HepG2 (cell line): Measurements from ENCODE around the gene WWP2. TPM values are rescaled to one million over a fixed set of nuclear protein-coding genes. Genes with fewer than 3 reads are reported as not detected.
A peak's percentile ranks its signal among the peaks of the same experiment; 100 is the strongest.

Experiments
- ATAC-seq: fragments of 200-7000 bp; cut with Tn5 transposase; 3 replicates; pipeline ENCODE4 v1.9.1; 2020; ENCODE audit warnings: mild to moderate bottlenecking, moderate library complexity
- BruUV-seq: library from RNA; stranded (reverse); fragments of 400-500 nt; replicated peaks from 2 replicates; lab custom pipeline; 2021; lab: Mats Ljungman, UMichigan
- CTCF ChIA-PET: fragments of 300-600 bp; formaldehyde crosslinking; extraction: SDS; loops from one replicate; lab custom pipeline; 2021; ENCODE audit warnings: low total read pairs, inconsistent platforms, low intra/inter-chr PET ratio; lab: Yijun Ruan, JAX
- POLR2A ChIA-PET: fragments of 350-600 bp; sonication (Branson Sonifier 250); formaldehyde crosslinking; loops from one replicate; lab custom pipeline; 2020; ENCODE audit warnings: antibody characterized with exemption, inconsistent platforms; lab: Yijun Ruan, JAX
- DNase-seq: peaks from one replicate; pipeline ENCODE4 v3.0.0-alpha.2; 2015; ENCODE audit warnings: low spot score
- FAIRE-seq: peaks from 3 replicates; lab custom pipeline; 2011; peaks lifted over from hg19 to GRCh38; lab: Jason Lieb, UNC
- H2AFZ ChIP-seq: one replicate; pipeline ENCODE4 v1.6.1; 2011; ENCODE audit warnings: low read length, inconsistent platforms
- H3K27ac ChIP-seq: fragments of 300-600 bp; 3 replicates; pipeline ENCODE4 v1.8.0; 2011; ENCODE audit warnings: mixed run types, mild to moderate bottlenecking, mixed read lengths, low read length, inconsistent platforms; ENCODE audit not compliant: insufficient read depth; ENCODE audit errors: extremely low read length
- H3K27me3 ChIP-seq, 2 experiments: fragments of 200-600 bp in 1 of 2; 2 replicates in 1 of 2; 3 replicates in 1 of 2; pipeline versions ENCODE4 v1.6.0 to v1.8.0; 2011; ENCODE audit warnings: low read length in 2 of 2, mild to moderate bottlenecking in 2 of 2, moderate library complexity in 2 of 2, inconsistent platforms in 1 of 2; ENCODE audit not compliant: insufficient read depth in 2 of 2, control insufficient read depth in 1 of 2
- H3K36me3 ChIP-seq, 2 experiments: fragments of 200-600 bp in 1 of 2; replicated peaks in 1 of 2; 2 replicates in 1 of 2; 3 replicates in 1 of 2; pipeline versions ENCODE4 v1.5.1 to v1.8.0; 2011; ENCODE audit warnings: low read length in 2 of 2, inconsistent platforms in 1 of 2; ENCODE audit not compliant: insufficient read depth in 2 of 2, control insufficient read depth in 1 of 2
- H3K4me1 ChIP-seq: 2 replicates; pipeline ENCODE4 v1.5.1; 2012; ENCODE audit warnings: low read length, inconsistent platforms; ENCODE audit not compliant: insufficient read depth
- H3K4me2 ChIP-seq: 2 replicates; pipeline ENCODE4 v1.6.0; 2011; ENCODE audit warnings: low read depth, low read length, inconsistent platforms
- H3K4me3 ChIP-seq, 3 experiments: fragments of 200-600 bp in 1 of 3; sonication (generic), shearing (Covaris generic) in 1 of 3; replicated peaks in 1 of 3; 2 replicates each; pipeline ENCODE4 v1.5.1; 2011 to 2016; ENCODE audit warnings: low read length in 3 of 3, inconsistent platforms in 2 of 3, low read depth in 2 of 3, mild to moderate bottlenecking in 2 of 3, control low read depth in 1 of 3, mixed read lengths in 1 of 3; ENCODE audit not compliant: insufficient read depth in 1 of 3
- H3K79me2 ChIP-seq: one replicate; pipeline ENCODE4 v1.6.1; 2011; ENCODE audit warnings: low read length, inconsistent platforms; ENCODE audit not compliant: insufficient read depth
- H3K9ac ChIP-seq: 2 replicates; pipeline ENCODE4 v1.6.0; 2011; ENCODE audit warnings: mild to moderate bottlenecking, low read depth, low read length, inconsistent platforms; ENCODE audit not compliant: insufficient read depth
- H3K9me3 ChIP-seq: 2 replicates; pipeline ENCODE4 v1.5.1; 2012; ENCODE audit warnings: mild to moderate bottlenecking, low read length
- H4K20me1 ChIP-seq: 2 replicates; pipeline ENCODE4 v1.6.0; 2011; ENCODE audit warnings: inconsistent platforms, mild to moderate bottlenecking, low read length, moderate library complexity; ENCODE audit not compliant: insufficient read depth
- BHLHE40 ChIP-seq: IDR thresholded peaks from 2 replicates; pipeline ENCODE4 v1.6.1; 2011; ENCODE audit warnings: low read length, improper control_type of control experiment
- BORCS8-MEF2B ChIP-seq: sonication (generic); formaldehyde crosslinking; IDR thresholded peaks from 2 replicates; pipeline ENCODE4 v1.8.0; 2022; ENCODE audit warnings: mild to moderate bottlenecking, missing genetic modification reagents
- HNRNPK ChIP-seq: fragments of 200-400 bp; formaldehyde crosslinking; IDR thresholded peaks from 2 replicates; pipeline ENCODE4 v1.6.1; 2018; ENCODE audit warnings: low read length, low read depth, moderate library complexity, mild to moderate bottlenecking; ENCODE audit not compliant: poor library complexity, severe bottlenecking
- SP140L ChIP-seq: sonication (generic); formaldehyde crosslinking; IDR thresholded peaks from 2 replicates; pipeline ENCODE4 v1.4.0; 2020; ENCODE audit warnings: missing genetic modification reagents, borderline replicate concordance
- U2AF1 ChIP-seq: fragments of 200-400 bp; formaldehyde crosslinking; optimal IDR thresholded peaks from 2 replicates; pipeline ENCODE3; 2017; ENCODE audit warnings: mild to moderate bottlenecking, low read depth, low read length
- ZBTB38 ChIP-seq: sonication (generic); formaldehyde crosslinking; IDR thresholded peaks from 2 replicates; pipeline ENCODE4 v1.5.1; 2020; ENCODE audit warnings: mild to moderate bottlenecking, missing genetic modification reagents
- ZFP1 ChIP-seq: IDR thresholded peaks from 2 replicates; pipeline ENCODE4 v1.6.1; 2016
- ZMYM3 ChIP-seq: sonication (generic); formaldehyde crosslinking; IDR thresholded peaks from 2 replicates; pipeline ENCODE4 v1.5.1; 2020; ENCODE audit warnings: mild to moderate bottlenecking, missing genetic modification reagents
- ZNF121 ChIP-seq: sonication (generic); formaldehyde crosslinking; IDR thresholded peaks from 2 replicates; pipeline ENCODE4 v1.5.0; 2020; ENCODE audit warnings: mild to moderate bottlenecking, missing genetic modification reagents
- ZNF253 ChIP-seq: sonication (generic); formaldehyde crosslinking; IDR thresholded peaks from 2 replicates; pipeline ENCODE4 v1.8.0; 2022; ENCODE audit warnings: mild to moderate bottlenecking, missing genetic modification reagents, borderline replicate concordance
- ZNF547 ChIP-seq: sonication (generic); formaldehyde crosslinking; IDR thresholded peaks from 2 replicates; pipeline ENCODE4 v1.5.1; 2020; ENCODE audit warnings: mild to moderate bottlenecking, missing genetic modification reagents
- ZNF629 ChIP-seq: sonication (generic); formaldehyde crosslinking; conservative IDR thresholded peaks from 2 replicates; pipeline ENCODE4 v1.5.0; 2020; ENCODE audit warnings: missing genetic modification reagents
- WGBS: methylation state at CpG from one replicate; pipeline ENCODE4 v1.1.6; 2017; ENCODE audit warnings: low lambda C conversion rate; 5-methylcytosine and 5-hydroxymethylcytosine counted together
- in situ Hi-C: cut with HindIII; loops from 2 replicates; pipeline ENCODE4 v1.10.0; 2017; ENCODE audit warnings: low pct_unique_long_range_greater_than_20kb; ENCODE audit not compliant: extremely low pct_ligation_motif_present
- intact Hi-C: fragments of 100-400 bp; cut with micrococcal nuclease; formaldehyde crosslinking; loops from one replicate; pipeline ENCODE4 v1.10.0; 2022; ENCODE audit not compliant: unreplicated experiment
- polyA plus RNA-seq, 8 experiments: library from polyadenylated mRNA; depleted of rRNA in 3 of 8; stranded (reverse) in 7 of 8; unstranded in 1 of 8; fragments of >200 nt; fragmentation: Illumina TruSeq in 4 of 8; extraction: Trizol in 4 of 8; gene quantifications; 2 replicates each; pipeline versions ENCODE4 v1.2.1 to v1.2.3, GENCODE V29; 2011 to 2016; ENCODE audit warnings: low read depth in 4 of 8, missing spikeins in 1 of 8, mixed read lengths in 1 of 8; ENCODE audit not compliant: insufficient read depth in 1 of 8
- total RNA-seq, 5 experiments: library from RNA; depleted of rRNA; stranded (reverse); fragments of >200 nt; fragmentation: Illumina TruSeq; extraction: Trizol; gene quantifications; 2 replicates each; pipeline ENCODE4 v1.2.3, GENCODE V29; 2016; ENCODE audit warnings: low read depth in 1 of 5
- TF ChIP-seq, protein P1 (sequence below): IDR thresholded peaks from 2 replicates; pipeline ENCODE4 v1.6.1; 2016; ENCODE audit warnings: low read depth, control low read depth
- TF ChIP-seq, protein P2 (sequence below): sonication (generic); formaldehyde crosslinking; IDR thresholded peaks from 2 replicates; pipeline ENCODE4 v1.4.0; 2020; ENCODE audit warnings: missing genetic modification reagents, low read depth, mild to moderate bottlenecking, borderline replicate concordance
- TF ChIP-seq, protein P3 (sequence below): sonication (generic); formaldehyde crosslinking; IDR thresholded peaks from 2 replicates; pipeline ENCODE4 v1.5.0; 2020; ENCODE audit warnings: missing genetic modification reagents, mild to moderate bottlenecking, borderline replicate concordance
- TF ChIP-seq, protein P4 (sequence below): sonication (generic); formaldehyde crosslinking; IDR thresholded peaks from 2 replicates; pipeline ENCODE4 v1.9.0; 2021; ENCODE audit warnings: missing genetic modification reagents, borderline replicate concordance

The WWP2 gene
- total and polyA plus RNA-seq, 2 of the 13 experiments (the other 11 are each of a cell fraction or from before 2014, with no cell fraction given) = 11.4 to 28.2 TPM

DNA sequence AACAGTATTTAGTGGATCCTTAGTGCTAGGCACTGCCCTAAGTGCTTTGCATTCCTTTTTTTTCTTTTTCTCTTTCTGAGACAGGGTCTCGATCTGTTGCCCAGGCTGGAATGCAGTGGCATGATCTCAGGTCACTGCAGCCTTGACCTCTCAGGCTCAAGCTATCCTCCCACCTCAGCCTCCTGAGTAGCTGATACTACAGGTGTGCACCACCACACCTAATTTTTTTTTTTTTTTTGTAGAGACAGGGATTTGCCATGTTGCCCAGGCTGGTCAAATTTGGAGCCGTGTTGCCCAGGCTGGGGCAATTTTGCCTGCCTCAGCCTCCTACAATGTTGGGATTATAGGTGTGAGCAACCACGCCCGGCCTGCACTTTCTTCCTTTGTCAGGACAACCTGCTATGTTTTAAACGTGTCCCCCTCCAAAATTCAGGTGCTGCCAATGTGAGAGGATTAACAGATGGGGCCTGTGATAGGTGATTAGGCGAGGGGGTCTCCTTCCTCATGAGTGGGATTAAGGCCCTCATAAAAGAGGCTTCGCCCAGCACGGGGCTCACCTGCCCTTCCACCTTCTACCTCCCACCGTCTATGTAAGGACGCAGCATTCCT is 41.2 kb upstream of the WWP2 start (continued):
- no peak for TF ChIP-seq HNRNPK
- peak; percentile 6; the same call in 1 of the 2 replicates for TF ChIP-seq ZMYM3 (CRISPR knock-in tag)
- TF ChIP-seq, protein P1, sequence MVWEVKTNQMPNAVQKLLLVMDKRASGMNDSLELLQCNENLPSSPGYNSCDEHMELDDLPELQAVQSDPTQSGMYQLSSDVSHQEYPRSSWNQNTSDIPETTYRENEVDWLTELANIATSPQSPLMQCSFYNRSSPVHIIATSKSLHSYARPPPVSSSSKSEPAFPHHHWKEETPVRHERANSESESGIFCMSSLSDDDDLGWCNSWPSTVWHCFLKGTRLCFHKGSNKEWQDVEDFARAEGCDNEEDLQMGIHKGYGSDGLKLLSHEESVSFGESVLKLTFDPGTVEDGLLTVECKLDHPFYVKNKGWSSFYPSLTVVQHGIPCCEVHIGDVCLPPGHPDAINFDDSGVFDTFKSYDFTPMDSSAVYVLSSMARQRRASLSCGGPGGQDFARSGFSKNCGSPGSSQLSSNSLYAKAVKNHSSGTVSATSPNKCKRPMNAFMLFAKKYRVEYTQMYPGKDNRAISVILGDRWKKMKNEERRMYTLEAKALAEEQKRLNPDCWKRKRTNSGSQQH (CRISPR knock-in tag) = no peak
- no peak for TF ChIP-seq ZNF253 (CRISPR knock-in tag)
- TF ChIP-seq ZNF121 (CRISPR knock-in tag) = 0 out of 2 replicates have a peak, but pooled peaks have one; percentile 19

DNA sequence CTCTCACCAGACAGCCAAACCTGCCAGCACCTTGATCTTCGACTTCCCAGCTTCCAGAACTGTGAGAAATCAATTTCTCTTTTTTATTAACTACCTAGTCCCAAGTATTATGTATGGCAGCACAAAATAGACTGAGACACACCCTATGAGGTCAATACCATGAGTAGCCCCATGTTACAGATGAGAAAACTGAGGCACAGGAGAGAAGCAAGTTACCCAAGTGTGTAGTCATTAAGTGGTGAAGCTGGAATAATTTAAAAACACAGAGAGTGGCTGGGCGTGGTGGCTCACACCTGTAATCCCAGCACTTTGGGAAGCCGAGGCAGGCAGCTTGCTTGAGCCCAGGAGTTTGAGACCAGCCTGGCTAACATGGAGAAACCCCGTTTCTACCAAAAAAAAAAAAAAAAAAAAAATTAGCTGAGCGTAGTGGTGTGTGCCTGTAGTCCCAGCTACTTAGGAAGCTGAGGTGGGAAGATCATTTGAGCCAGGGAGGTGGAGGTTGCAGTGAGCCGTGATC is 40.6 kb upstream of the WWP2 start:
- DNase-seq (no peak), FAIRE-seq (no peak), ATAC-seq (no peak)
- BruUV-seq = no TSS peak
- intact Hi-C loops = no loop called here
- WGBS = 85% methylated on average over 6 of the region's 6 CpGs
- H4K20me1 ChIP-seq = no peaks in the 10 kb centered on the region
- CTCF ChIA-PET = no interaction called here
- H2AFZ ChIP-seq = no peak overlapping the region
- POLR2A ChIA-PET = interaction anchor here (0.9 to 10.0 kb wide), 3 partner anchors 18 to 40 kb away, joined by 3 to 211 read pairs (median 46); partner anchors contain the start of genes NOB1 and WWP2
- H3K27me3 ChIP-seq = no peaks in the 10 kb centered on the region
- peaks cover 64% of the 10 kb centered on the region for H3K79me2 ChIP-seq
- H3K4me2 ChIP-seq = peak overlapping the region; percentile 30
- H3K36me3 ChIP-seq = peaks cover 10 to 30% of the 10 kb centered on the region in 2 experiments
- in situ Hi-C loops = no loop called here
- no peaks in the 10 kb centered on the region for H3K9me3 ChIP-seq
- H3K27ac ChIP-seq = peak overlapping the region; percentile 87
- H3K4me1 ChIP-seq = peaks cover 67% of the 10 kb centered on the region
- H3K9ac ChIP-seq = no peak overlapping the region
- no peak overlapping the region for H3K4me3 ChIP-seq
- TF ChIP-seq BHLHE40 (no peak), U2AF1 (no peak), SP140L (CRISPR knock-in tag) (no peak), ZMYM3 (CRISPR knock-in tag) (peak; percentile 56; the same call in 1 of the 2 replicates), BORCS8-MEF2B (CRISPR knock-in tag) (no peak), ZNF629 (CRISPR knock-in tag) (peak; percentile 96), ZNF547 (CRISPR knock-in tag) (0 out of 2 replicates have a peak, but pooled peaks have one; percentile 29), ZFP1 (CRISPR knock-in tag) (no peak), ZBTB38 (CRISPR knock-in tag) (no peak)
- TF ChIP-seq, protein P2, sequence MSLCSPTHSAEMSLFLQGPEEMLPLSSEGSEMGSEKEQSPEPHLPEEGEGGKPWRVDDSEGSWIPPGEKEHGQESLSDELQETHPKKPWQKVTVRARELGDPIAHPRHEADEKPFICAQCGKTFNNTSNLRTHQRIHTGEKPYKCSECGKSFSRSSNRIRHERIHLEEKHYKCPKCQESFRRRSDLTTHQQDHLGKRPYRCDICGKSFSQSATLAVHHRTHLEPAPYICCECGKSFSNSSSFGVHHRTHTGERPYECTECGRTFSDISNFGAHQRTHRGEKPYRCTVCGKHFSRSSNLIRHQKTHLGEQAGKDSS = no peak
- TF ChIP-seq, protein P3, sequence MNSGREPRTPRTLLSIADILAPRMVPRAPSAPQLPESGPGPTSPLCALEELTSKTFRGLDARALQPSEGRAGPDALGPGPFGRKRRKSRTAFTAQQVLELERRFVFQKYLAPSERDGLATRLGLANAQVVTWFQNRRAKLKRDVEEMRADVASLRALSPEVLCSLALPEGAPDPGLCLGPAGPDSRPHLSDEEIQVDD (CRISPR knock-in tag) = no peak
- TF ChIP-seq, protein P4, sequence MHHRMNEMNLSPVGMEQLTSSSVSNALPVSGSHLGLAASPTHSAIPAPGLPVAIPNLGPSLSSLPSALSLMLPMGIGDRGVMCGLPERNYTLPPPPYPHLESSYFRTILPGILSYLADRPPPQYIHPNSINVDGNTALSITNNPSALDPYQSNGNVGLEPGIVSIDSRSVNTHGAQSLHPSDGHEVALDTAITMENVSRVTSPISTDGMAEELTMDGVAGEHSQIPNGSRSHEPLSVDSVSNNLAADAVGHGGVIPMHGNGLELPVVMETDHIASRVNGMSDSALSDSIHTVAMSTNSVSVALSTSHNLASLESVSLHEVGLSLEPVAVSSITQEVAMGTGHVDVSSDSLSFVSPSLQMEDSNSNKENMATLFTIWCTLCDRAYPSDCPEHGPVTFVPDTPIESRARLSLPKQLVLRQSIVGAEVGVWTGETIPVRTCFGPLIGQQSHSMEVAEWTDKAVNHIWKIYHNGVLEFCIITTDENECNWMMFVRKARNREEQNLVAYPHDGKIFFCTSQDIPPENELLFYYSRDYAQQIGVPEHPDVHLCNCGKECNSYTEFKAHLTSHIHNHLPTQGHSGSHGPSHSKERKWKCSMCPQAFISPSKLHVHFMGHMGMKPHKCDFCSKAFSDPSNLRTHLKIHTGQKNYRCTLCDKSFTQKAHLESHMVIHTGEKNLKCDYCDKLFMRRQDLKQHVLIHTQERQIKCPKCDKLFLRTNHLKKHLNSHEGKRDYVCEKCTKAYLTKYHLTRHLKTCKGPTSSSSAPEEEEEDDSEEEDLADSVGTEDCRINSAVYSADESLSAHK (CRISPR knock-in tag) = no peak
